Esophagus muscularis mucosa (tissue), 4 donors: ENCODE measurements around the gene GALNS.

ENCODE experiments used
- CTCF ChIP-seq, 3 experiments: fragments of 200-600 bp in 2 of 3; fragments of 450-650 bp in 1 of 3; sonication (generic) in 2 of 3; IDR thresholded peaks; one replicate each; pipeline ENCODE4 v1.5.1; 2017 to 2019; ENCODE audit warnings: antibody characterized with exemption in 3 of 3, mild to moderate bottlenecking in 2 of 3, moderate library complexity in 1 of 3
- EP300 ChIP-seq: sonication (generic); formaldehyde crosslinking; IDR thresholded peaks from one replicate; pipeline ENCODE4 v1.6.1; 2017; ENCODE audit warnings: antibody characterized with exemption
- POLR2A ChIP-seq: fragments of 450-650 bp; IDR thresholded peaks from one replicate; pipeline ENCODE4 v1.6.1; 2017; ENCODE audit warnings: antibody characterized with exemption, moderate library complexity, mild to moderate bottlenecking, low read depth
- POLR2AphosphoS5 ChIP-seq, 2 donors: sonication (generic); formaldehyde crosslinking; IDR thresholded peaks; one replicate each; pipeline ENCODE4 v1.6.1; 2017; ENCODE audit warnings: antibody characterized with exemption in 2 of 2

DNA sequence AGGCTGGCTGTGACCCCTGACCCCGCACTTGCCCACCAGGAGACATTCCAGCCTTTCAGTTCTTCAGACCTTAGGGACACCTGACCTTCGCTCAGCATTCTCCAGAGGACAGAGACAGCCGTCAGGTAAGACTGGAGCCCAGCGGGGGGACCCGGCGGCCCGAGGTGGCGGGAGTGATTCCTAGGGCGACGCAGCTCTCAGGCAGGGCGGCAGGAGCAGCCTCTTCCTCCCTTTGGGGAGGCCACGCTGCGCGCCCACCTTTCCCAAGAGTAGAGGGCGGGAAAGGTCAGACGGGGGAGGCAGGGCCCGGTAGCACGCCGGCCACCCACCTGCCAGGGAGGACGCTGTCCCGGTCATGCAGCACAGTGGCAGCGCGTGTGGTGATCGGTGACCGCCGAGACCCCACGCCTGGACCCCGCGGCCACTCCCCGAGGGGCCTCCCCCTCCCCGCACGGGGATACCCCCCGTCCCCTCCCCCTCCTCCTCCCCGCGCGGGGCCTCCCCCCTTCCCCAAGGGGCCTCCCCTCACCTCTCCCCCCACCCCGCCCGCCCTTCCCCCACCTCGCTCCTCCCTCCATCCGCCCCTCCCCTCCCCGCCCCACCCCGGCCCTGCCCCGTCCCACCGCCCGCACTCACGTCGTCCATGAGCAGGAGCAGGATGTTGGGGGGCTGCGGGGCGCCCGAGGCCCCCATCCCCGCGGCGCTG, 472 bp downstream of the GALNS start:
- TF ChIP-seq POLR2A = no peak
- TF ChIP-seq POLR2AphosphoS5 (IDR thresholded peaks at IDR 0.05) = no peak
- TF ChIP-seq CTCF (IDR thresholded peaks at IDR 0.05) = no peak
- TF ChIP-seq EP300 = no peak
